Cortex of kidney (tissue), 1 donor: Measurements from ENCODE around the gene ARRB1.
"Not testable (repeated sequence)": the region's sequence is repeated elsewhere in the genome, so short reads cannot be mapped to it uniquely, and the experiment has no call there.

Experiments used
- DNase-seq: peaks from one replicate; lab custom pipeline; 2025; lab: John Stamatoyannopoulos, UW

ARRB1 gene

GRCh38 chr11:75324189-75324588, 27.3 kb downstream of the ARRB1 start:
- DNase-seq: no peak

- DNase-seq: no peak
Measured at GRCh38 chr11:75323609-75324008, 27.9 kb downstream of the ARRB1 start.

- no peak for DNase-seq
Measured at GRCh38 chr11:75320643-75321042, 30.8 kb downstream of the ARRB1 start.

GRCh38 chr11:75320046-75320618, 31.3 kb downstream of the ARRB1 start:
- DNase-seq: no peak

GRCh38 chr11:75319035-75319877, 32.2 kb downstream of the ARRB1 start:
- no peak for DNase-seq

GRCh38 chr11:75317446-75318122, 33.9 kb downstream of the ARRB1 start:
- no peak for DNase-seq

GRCh38 chr11:75315439-75315805, 36.0 kb downstream of the ARRB1 start:
- DNase-seq: no peak

GRCh38 chr11:75314771-75315438, 36.6 kb downstream of the ARRB1 start:
- DNase-seq: no peak

GRCh38 chr11:75313513-75314272, 37.8 kb downstream of the ARRB1 start:
- no peak for DNase-seq

GRCh38 chr11:75312346-75312745, 39.1 kb downstream of the ARRB1 start:
- no peak for DNase-seq

GRCh38 chr11:75311858-75312288, 39.6 kb downstream of the ARRB1 start:
- no peak for DNase-seq

- no peak for DNase-seq
Measured at GRCh38 chr11:75308986-75309385, 42.5 kb downstream of the ARRB1 start.

- no peak for DNase-seq
Measured at GRCh38 chr11:75308116-75308515, 43.3 kb downstream of the ARRB1 start.

- no peak for DNase-seq
Measured at GRCh38 chr11:75307058-75307457, 44.4 kb downstream of the ARRB1 start.

- no peak for DNase-seq
Measured at GRCh38 chr11:75306529-75306928, 44.9 kb downstream of the ARRB1 start.

GRCh38 chr11:75305993-75306392, 45.5 kb downstream of the ARRB1 start:
- DNase-seq: no peak

GRCh38 chr11:75305452-75305851, 46.0 kb downstream of the ARRB1 start:
- DNase-seq: no peak

- not testable (repeated sequence) for DNase-seq
Measured at GRCh38 chr11:75304941-75305340, 46.5 kb downstream of the ARRB1 start.

- DNase-seq: no peak
Measured at GRCh38 chr11:75303544-75304224, 47.8 kb downstream of the ARRB1 start.

- DNase-seq: no peak
Measured at GRCh38 chr11:75302371-75302770, 49.1 kb downstream of the ARRB1 start.
